Measurements from ENCODE around the gene RMDN2.

The RMDN2 gene

GRCh38 chr2:37973615-37974353, 48.7 kb downstream of the RMDN2 start:
- ATAC-seq (ENCODE audit: insufficient read depth, low read depth), result no peak

DNA sequence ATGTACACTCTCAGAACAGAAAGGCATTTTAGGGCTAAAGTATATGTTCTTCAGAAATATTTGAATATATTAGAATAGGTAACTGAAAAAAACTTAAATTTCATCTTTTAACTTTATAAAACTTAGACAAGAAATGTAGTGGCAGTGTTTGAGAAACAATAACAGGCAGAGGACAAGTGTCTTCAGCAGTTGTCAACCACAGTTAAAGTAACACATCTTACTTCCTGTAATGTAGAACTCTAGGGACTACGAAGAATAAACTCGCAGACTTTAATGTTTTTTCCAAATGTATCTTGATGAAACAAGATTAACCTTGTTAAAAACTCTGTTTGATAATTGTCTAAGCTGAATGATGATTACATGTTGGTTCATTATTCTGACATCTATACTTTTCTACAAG, 50.7 kb downstream of the RMDN2 start:
- Histone ChIP-seq H3K36me3 (ENCODE audit: insufficient read depth, low read length) (no peaks in the 10 kb centered on the region), H3K4me3 (ENCODE audit: low read depth in 1 of 2, low read length in 2 of 2) (no peak overlapping the region), H4K20me1 (ENCODE audit: insufficient read depth, low read length) (no peaks in the 10 kb centered on the region), H3K4me2 (ENCODE audit: insufficient read depth, low read length) (no peak overlapping the region), H3K9me3 (ENCODE audit: insufficient read depth, low read length, severe bottlenecking) (no peaks in the 10 kb centered on the region), H2AFZ (ENCODE audit: low read depth, low read length) (no peak overlapping the region), H3K4me1 (ENCODE audit: insufficient read depth, low read length) (no peaks in the 10 kb centered on the region), H3K27me3 (ENCODE audit: insufficient read depth, low read length, poor library complexity) (no peaks in the 10 kb centered on the region), H3K79me2 (ENCODE audit: insufficient read depth, low read length) (no peaks in the 10 kb centered on the region), H3K9ac (ENCODE audit: low read depth, low read length) (no peak overlapping the region), H3K27ac (ENCODE audit: low read length) (no peak overlapping the region)
- TF ChIP-seq EZH2 (IDR thresholded peaks at IDR 0.05; ENCODE audit: borderline replicate concordance, low read depth, low read length, severe bottlenecking) (no peak), CTCF (IDR thresholded peaks at IDR 0.05; ENCODE audit: borderline replicate concordance, extremely low read depth, low read length, poor library complexity, severe bottlenecking) (no peak)
- ATAC-seq (ENCODE audit: insufficient read depth, low read depth) (no peak), DNase-seq (no peak)

More at GRCh38 chr2:37973615-37974353, 48.7 kb downstream of the RMDN2 start:
- DNase-seq, result no peak
- Histone ChIP-seq H3K27ac (ENCODE audit: low read length) (no peak overlapping the region), H3K4me2 (ENCODE audit: insufficient read depth, low read length) (no peak overlapping the region), H3K9me3 (ENCODE audit: insufficient read depth, low read length, severe bottlenecking) (no peaks in the 10 kb centered on the region), H2AFZ (ENCODE audit: low read depth, low read length) (no peak overlapping the region), H4K20me1 (ENCODE audit: insufficient read depth, low read length) (no peaks in the 10 kb centered on the region), H3K27me3 (ENCODE audit: insufficient read depth, low read length, poor library complexity) (no peaks in the 10 kb centered on the region), H3K36me3 (ENCODE audit: insufficient read depth, low read length) (no peaks in the 10 kb centered on the region), H3K4me1 (ENCODE audit: insufficient read depth, low read length) (no peaks in the 10 kb centered on the region), H3K4me3 (ENCODE audit: low read depth in 1 of 2, low read length in 2 of 2) (no peak overlapping the region), H3K79me2 (ENCODE audit: insufficient read depth, low read length) (no peaks in the 10 kb centered on the region), H3K9ac (ENCODE audit: low read depth, low read length) (no peak overlapping the region)
- TF ChIP-seq EZH2 (IDR thresholded peaks at IDR 0.05; ENCODE audit: borderline replicate concordance, low read depth, low read length, severe bottlenecking) (no peak), CTCF (IDR thresholded peaks at IDR 0.05; ENCODE audit: borderline replicate concordance, extremely low read depth, low read length, poor library complexity, severe bottlenecking) (no peak)

GRCh38 chr2:37976411-37976810, 51.3 kb downstream of the RMDN2 start:
- H2AFZ ChIP-seq (ENCODE audit: low read depth, low read length), result no peak overlapping the region
- no peak overlapping the region for H3K9ac ChIP-seq (ENCODE audit: low read depth, low read length)
- no peak overlapping the region for H3K4me3 ChIP-seq (ENCODE audit: low read depth in 1 of 2, low read length in 2 of 2)
- TF ChIP-seq EZH2 (IDR thresholded peaks at IDR 0.05; ENCODE audit: borderline replicate concordance, low read depth, low read length, severe bottlenecking), result no peak
- no peak for TF ChIP-seq CTCF (IDR thresholded peaks at IDR 0.05; ENCODE audit: borderline replicate concordance, extremely low read depth, low read length, poor library complexity, severe bottlenecking)
- DNase-seq (no peak), ATAC-seq (ENCODE audit: insufficient read depth, low read depth) (no peak)
- H3K36me3 ChIP-seq (ENCODE audit: insufficient read depth, low read length), result no peaks in the 10 kb centered on the region
- H3K9me3 ChIP-seq (ENCODE audit: insufficient read depth, low read length, severe bottlenecking), result no peaks in the 10 kb centered on the region
- no peaks in the 10 kb centered on the region for H3K79me2 ChIP-seq (ENCODE audit: insufficient read depth, low read length)
- H3K27me3 ChIP-seq (ENCODE audit: insufficient read depth, low read length, poor library complexity), result no peaks in the 10 kb centered on the region
- H3K27ac ChIP-seq (ENCODE audit: low read length), result no peak overlapping the region
- H3K4me1 ChIP-seq (ENCODE audit: insufficient read depth, low read length), result no peaks in the 10 kb centered on the region
- no peaks in the 10 kb centered on the region for H4K20me1 ChIP-seq (ENCODE audit: insufficient read depth, low read length)
- no peak overlapping the region for H3K4me2 ChIP-seq (ENCODE audit: insufficient read depth, low read length)
